Neural cell (in vitro differentiated cells): ENCODE results near the gene STUB1. TPM values are rescaled to one million over a fixed set of nuclear protein-coding genes. Genes with fewer than 3 reads are reported as not detected.

ENCODE experiments used
- H2AFZ ChIP-seq: fragments of 200-600, 300-800 bp; sonication (generic), shearing (Covaris generic); 2 replicates; pipeline ENCODE4 v1.6.0; 2014; ENCODE audit warnings: low read depth, mild to moderate bottlenecking, antibody characterized with exemption, low read length, moderate library complexity
- H3F3A ChIP-seq: fragments of 200-600 bp; shearing (Covaris generic); 2 replicates; pipeline ENCODE4 v1.6.1; 2016; ENCODE audit warnings: mild to moderate bottlenecking, moderate library complexity, mixed read lengths, antibody characterized with exemption, low read length; ENCODE audit not compliant: insufficient read depth, poor library complexity, severe bottlenecking
- H3K27ac ChIP-seq: fragments of 200-600, 300-800 bp; sonication (generic), shearing (Covaris generic); 2 replicates; pipeline ENCODE4 v1.5.1; 2014; ENCODE audit warnings: mild to moderate bottlenecking, low read length, moderate library complexity
- H3K27me3 ChIP-seq: fragments of 300-800, 200-600 bp; sonication (generic), shearing (Covaris generic); 2 replicates; pipeline ENCODE4 v1.6.0; 2014; ENCODE audit warnings: mild to moderate bottlenecking, low read depth, low read length, moderate library complexity; ENCODE audit not compliant: insufficient read depth
- H3K36me3 ChIP-seq: fragments of 300-800, 200-600 bp; sonication (generic), shearing (Covaris generic); 2 replicates; pipeline ENCODE4 v1.5.1; 2014; ENCODE audit warnings: mild to moderate bottlenecking, antibody characterized with exemption, low read length, moderate library complexity; ENCODE audit not compliant: insufficient read depth
- H3K4me2 ChIP-seq: fragments of 300-800, 200-600 bp; sonication (generic), shearing (Covaris generic); 2 replicates; pipeline ENCODE4 v1.6.0; 2014; ENCODE audit warnings: mild to moderate bottlenecking, low read length
- H3K4me3 ChIP-seq: fragments of 300-800, 200-600 bp; sonication (generic), shearing (Covaris generic); 2 replicates; pipeline ENCODE4 v1.5.1; 2014; ENCODE audit warnings: mild to moderate bottlenecking, low read length, moderate library complexity
- H3K79me2 ChIP-seq: fragments of 200-600 bp; shearing (Covaris generic); replicated peaks from 2 replicates; pipeline ENCODE4 v1.6.0; 2014; ENCODE audit warnings: mild to moderate bottlenecking, low read length, moderate library complexity; ENCODE audit not compliant: insufficient read depth
- H3K9ac ChIP-seq: fragments of 300-800, 200-600 bp; sonication (generic), shearing (Covaris generic); 2 replicates; pipeline ENCODE4 v1.6.1; 2016; ENCODE audit warnings: mild to moderate bottlenecking, low read length, mixed read lengths
- H3K9me2 ChIP-seq: fragments of 200-600 bp; shearing (Covaris generic); 2 replicates; pipeline ENCODE4 v1.6.1; 2016; ENCODE audit warnings: mild to moderate bottlenecking, low read length, mixed read lengths; ENCODE audit not compliant: insufficient read depth
- H3K9me3 ChIP-seq: fragments of 200-600, 300-800 bp; sonication (generic), shearing (Covaris generic); 2 replicates; pipeline ENCODE4 v1.6.1; 2016; ENCODE audit warnings: mild to moderate bottlenecking, mixed run types, low read length, moderate library complexity, mixed read lengths
- H4K20me1 ChIP-seq: fragments of 200-600 bp; shearing (Covaris generic); 2 replicates; pipeline ENCODE4 v1.6.1; 2016; ENCODE audit warnings: mild to moderate bottlenecking, mixed run types; ENCODE audit not compliant: insufficient read depth
- CTCF ChIP-seq: fragments of 450-650 bp; IDR thresholded peaks from 2 replicates; pipeline ENCODE4 v1.5.1; 2014; ENCODE audit warnings: antibody characterized with exemption, mild to moderate bottlenecking, moderate library complexity; ENCODE audit not compliant: poor library complexity, severe bottlenecking
- EP300 ChIP-seq: fragments of 450-650 bp; conservative IDR thresholded peaks from 2 replicates; pipeline ENCODE4 v1.6.1; 2014; ENCODE audit warnings: antibody characterized with exemption, mild to moderate bottlenecking, moderate library complexity; ENCODE audit not compliant: poor library complexity, severe bottlenecking
- EZH2 ChIP-seq: fragments of 200-600, 300-800 bp; shearing (Covaris generic), sonication (generic); IDR thresholded peaks from 2 replicates; pipeline ENCODE4 v1.6.1; 2014; ENCODE audit warnings: antibody characterized with exemption, low read length, borderline replicate concordance, mild to moderate bottlenecking; ENCODE audit not compliant: insufficient read depth, poor library complexity, severe bottlenecking
- MXI1 ChIP-seq: fragments of 450-650 bp; conservative IDR thresholded peaks from 2 replicates; pipeline ENCODE4 v1.6.1; 2014; ENCODE audit warnings: antibody characterized with exemption, mild to moderate bottlenecking; ENCODE audit not compliant: poor library complexity, severe bottlenecking
- POLR2AphosphoS5 ChIP-seq: IDR thresholded peaks from 2 replicates; pipeline ENCODE4 v1.6.1; 2012
- RAD21 ChIP-seq: fragments of 450-650 bp; conservative IDR thresholded peaks from 2 replicates; pipeline ENCODE4 v1.6.1; 2014; ENCODE audit warnings: antibody characterized with exemption, mild to moderate bottlenecking, moderate library complexity
- REST ChIP-seq: IDR thresholded peaks from 2 replicates; pipeline ENCODE4 v1.6.1; 2012; ENCODE audit warnings: borderline replicate concordance
- SMC3 ChIP-seq: fragments of 450-650 bp; conservative IDR thresholded peaks from 2 replicates; pipeline ENCODE4 v1.6.1; 2014; ENCODE audit warnings: antibody characterized with exemption, mild to moderate bottlenecking, moderate library complexity; ENCODE audit not compliant: poor library complexity
- TAF1 ChIP-seq: IDR thresholded peaks from 2 replicates; pipeline ENCODE4 v1.6.1; 2012; ENCODE audit warnings: low read depth
- polyA plus RNA-seq: library from polyadenylated mRNA; depleted of rRNA; stranded (reverse); fragments of >200 nt; gene quantifications from 2 replicates; pipeline ENCODE4 v1.2.3, GENCODE V29; 2014

The STUB1 gene
- polyA plus RNA-seq, 1 donor from 2014 or later: 120 TPM

GRCh38 chr16:714079-714478 lies 33.9 kb downstream of the STUB1 start:
- Histone ChIP-seq H3K4me3 (no peak overlapping the region), H3F3A (peaks cover 5% of the 10 kb centered on the region), H3K27me3 (no peaks in the 10 kb centered on the region), H3K27ac (no peak overlapping the region), H3K9me2 (no peaks in the 10 kb centered on the region), H3K9me3 (no peaks in the 10 kb centered on the region), H3K36me3 (no peaks in the 10 kb centered on the region), H2AFZ (no peak overlapping the region), H4K20me1 (no peaks in the 10 kb centered on the region), H3K4me2 (no peak overlapping the region), H3K9ac (no peak overlapping the region), H3K79me2 (peaks cover 21% of the 10 kb centered on the region)
- no peak for TF ChIP-seq CTCF
- TF ChIP-seq REST: no peak
- no peak for TF ChIP-seq MXI1
- no peak for TF ChIP-seq RAD21
- TF ChIP-seq EZH2: no peak
- no peak for TF ChIP-seq TAF1
- TF ChIP-seq SMC3: no peak
- TF ChIP-seq EP300: no peak

GRCh38 chr16:714558-715476 lies 34.6 kb downstream of the STUB1 start, which contains the start of gene METRN:
TSS of gene METRN (plus strand) at chr16:715118. CDS start at chr16:715290, 172 bp downstream.
- H2AFZ ChIP-seq: no peak within 1 kb of the TSS
- no peaks in the 10 kb centered on the region for H3K9me3 ChIP-seq
- TF ChIP-seq POLR2AphosphoS5: no peak
- no peak for TF ChIP-seq TAF1
- no peak for TF ChIP-seq EZH2
- peak; percentile 8 for TF ChIP-seq MXI1
- peak within 1 kb of the TSS; percentile 61 for H3K4me3 ChIP-seq
- no peaks in the 10 kb centered on the region for H3K36me3 ChIP-seq
- H3K4me2 ChIP-seq: peak within 1 kb of the TSS; percentile 59
- peaks cover 5% of the 10 kb centered on the region for H3F3A ChIP-seq
- H3K9me2 ChIP-seq: no peaks in the 10 kb centered on the region
- peak within 1 kb of the TSS; percentile 58 for H3K27ac ChIP-seq
- no peaks in the 10 kb centered on the region for H4K20me1 ChIP-seq
- H3K79me2 ChIP-seq: peaks cover 21% of the 10 kb centered on the region
- H3K9ac ChIP-seq: peak within 1 kb of the TSS; percentile 51
- H3K27me3 ChIP-seq: no peaks in the 10 kb centered on the region
